H1 (cell line): ENCODE measurements around the gene BNIP2. TPM values are rescaled to one million over a fixed set of nuclear protein-coding genes. Genes with fewer than 3 reads are reported as not detected.

ENCODE experiments used
- CTCF ChIA-PET: fragments of 300-600 bp; sonication (Branson Sonifier 250); formaldehyde crosslinking; loops from one replicate; lab custom pipeline; 2021; ENCODE audit not compliant: partially characterized antibody; lab: Charles Lee
- POLR2A ChIA-PET: fragments of 300-600 bp; sonication (Branson Sonifier 250); formaldehyde crosslinking; loops from one replicate; lab custom pipeline; 2021; ENCODE audit warnings: inconsistent platforms; ENCODE audit not compliant: partially characterized antibody; lab: Charles Lee
- DNase-seq, 2 experiments: peaks; one replicate each; pipeline versions ENCODE4 v3.0.0 to v3.0.0-alpha.2; 2010 to 2022; ENCODE audit warnings: low spot score in 2 of 2, low read depth in 1 of 2, mixed read lengths in 1 of 2
- FAIRE-seq: peaks from 2 replicates; lab custom pipeline; 2011; peaks lifted over from hg19 to GRCh38; lab: Jason Lieb, UNC
- H2AFZ ChIP-seq: 2 replicates; pipeline ENCODE4 v1.8.1; 2012; ENCODE audit warnings: low read length, inconsistent platforms
- H2AK5ac ChIP-seq: 2 replicates; pipeline ENCODE4 v1.6.1; 2013; ENCODE audit warnings: low read depth, low read length
- H2BK120ac ChIP-seq: replicated peaks from 2 replicates; pipeline ENCODE3; 2013; ENCODE audit warnings: low read depth, low read length, inconsistent platforms
- H2BK12ac ChIP-seq: 2 replicates; pipeline ENCODE4 v1.6.1; 2013; ENCODE audit warnings: low read depth, low read length
- H2BK15ac ChIP-seq: 2 replicates; pipeline ENCODE4 v1.6.1; 2013; ENCODE audit warnings: low read length
- H2BK20ac ChIP-seq: 2 replicates; pipeline ENCODE4 v1.6.1; 2013; ENCODE audit warnings: low read length
- H2BK5ac ChIP-seq: 2 replicates; pipeline ENCODE4 v1.6.1; 2013; ENCODE audit warnings: low read depth, low read length
- H3K14ac ChIP-seq: 2 replicates; pipeline ENCODE4 v1.6.1; 2013; ENCODE audit warnings: inconsistent platforms; ENCODE audit not compliant: insufficient read length
- H3K18ac ChIP-seq: 2 replicates; pipeline ENCODE4 v1.6.1; 2013; ENCODE audit warnings: low read length; ENCODE audit errors: extremely low read depth
- H3K23ac ChIP-seq: 2 replicates; pipeline ENCODE4 v1.6.1; 2013; ENCODE audit warnings: inconsistent platforms; ENCODE audit not compliant: insufficient read length
- H3K23me2 ChIP-seq: 2 replicates; pipeline ENCODE4 v1.6.1; 2013; ENCODE audit warnings: low read depth, low read length
- H3K27ac ChIP-seq: 2 replicates; pipeline ENCODE4 v1.6.1; 2011; ENCODE audit warnings: low read depth, low read length, inconsistent platforms
- H3K27me3 ChIP-seq, 4 experiments: replicated peaks in 1 of 4; 1 replicate in 1 of 4; 2 replicates in 3 of 4; pipeline versions ENCODE4 v1.6.1 to v1.8.1; 2011 to 2013; ENCODE audit warnings: low read length in 3 of 4, mild to moderate bottlenecking in 3 of 4, inconsistent platforms in 2 of 4, mixed read lengths in 2 of 4, moderate library complexity in 1 of 4; ENCODE audit not compliant: control insufficient read depth in 3 of 4, insufficient read depth in 3 of 4; ENCODE audit errors: extremely low read depth in 1 of 4
- H3K36me3 ChIP-seq, 4 experiments: 2 replicates each; pipeline versions ENCODE4 v1.6.1 to v1.8.1; 2011 to 2013; ENCODE audit warnings: mild to moderate bottlenecking in 4 of 4, low read length in 3 of 4, moderate library complexity in 2 of 4, control low read depth in 1 of 4, inconsistent platforms in 1 of 4; ENCODE audit not compliant: insufficient read depth in 4 of 4, control insufficient read depth in 2 of 4
- H3K4ac ChIP-seq: replicated peaks from 2 replicates; pipeline ENCODE3; 2013; ENCODE audit warnings: low read length, low read depth, mixed read lengths, inconsistent platforms; ENCODE audit not compliant: insufficient read length
- H3K4me1 ChIP-seq, 4 experiments: replicated peaks in 1 of 4; 1 replicate in 1 of 4; 2 replicates in 3 of 4; pipeline versions ENCODE4 v1.6.1 to v1.8.1; 2011 to 2013; ENCODE audit warnings: low read length in 3 of 4, inconsistent platforms in 2 of 4, mixed read lengths in 1 of 4; ENCODE audit not compliant: insufficient read depth in 4 of 4, control insufficient read depth in 3 of 4
- H3K4me2 ChIP-seq, 2 experiments: 2 replicates each; pipeline versions ENCODE4 v1.6.1 to v1.8.1; 2011 to 2013; ENCODE audit warnings: low read depth in 2 of 2, low read length in 2 of 2, control low read depth in 1 of 2, inconsistent platforms in 1 of 2, mild to moderate bottlenecking in 1 of 2; ENCODE audit not compliant: insufficient read depth in 1 of 2
- H3K4me3 ChIP-seq, 4 experiments: fragments of 200-600, 300-600 bp in 1 of 4; sonication (generic), shearing (Covaris generic), sonication (Bioruptor Twin) in 1 of 4; 2 replicates each; pipeline versions ENCODE4 v1.5.1 to v1.8.1; 2011 to 2016; ENCODE audit warnings: low read length in 4 of 4, low read depth in 3 of 4, control low read depth in 2 of 4, inconsistent platforms in 2 of 4, mild to moderate bottlenecking in 2 of 4, mixed read lengths in 1 of 4, moderate library complexity in 1 of 4; ENCODE audit not compliant: insufficient read depth in 2 of 4; ENCODE audit errors: extremely low read depth in 1 of 4
- H3K56ac ChIP-seq: replicated peaks from 2 replicates; pipeline ENCODE3; 2013; ENCODE audit warnings: low read depth, mild to moderate bottlenecking, mixed read lengths, low read length, inconsistent platforms; ENCODE audit not compliant: insufficient read length
- H3K79me1 ChIP-seq: 2 replicates; pipeline ENCODE4 v1.6.1; 2013; ENCODE audit warnings: low read depth, low read length, control low read depth
- H3K79me2 ChIP-seq, 2 experiments: 2 replicates each; pipeline versions ENCODE4 v1.6.1 to v1.8.1; 2012 to 2013; ENCODE audit warnings: low read length in 2 of 2, mild to moderate bottlenecking in 2 of 2, inconsistent platforms in 1 of 2; ENCODE audit not compliant: insufficient read depth in 2 of 2, control insufficient read depth in 1 of 2
- H3K9ac ChIP-seq, 4 experiments: replicated peaks in 1 of 4; 1 replicate in 1 of 4; 2 replicates in 3 of 4; pipeline versions ENCODE4 v1.6.1 to v1.8.1; 2011 to 2013; ENCODE audit warnings: low read depth in 3 of 4, low read length in 3 of 4, control low read depth in 2 of 4, mild to moderate bottlenecking in 2 of 4, moderate library complexity in 2 of 4, inconsistent platforms in 1 of 4; ENCODE audit errors: extremely low read depth in 1 of 4
- H3K9me3 ChIP-seq, 2 experiments: 2 replicates each; pipeline versions ENCODE4 v1.6.1 to v1.8.1; 2012 to 2013; ENCODE audit warnings: mild to moderate bottlenecking in 2 of 2, moderate library complexity in 2 of 2, control low read depth in 1 of 2, inconsistent platforms in 1 of 2, low read depth in 1 of 2, low read length in 1 of 2, mixed read lengths in 1 of 2; ENCODE audit not compliant: insufficient read depth in 2 of 2
- H4K20me1 ChIP-seq, 2 experiments: replicated peaks in 1 of 2; 2 replicates each; pipeline versions ENCODE3 to v1.8.1; 2011 to 2013; ENCODE audit warnings: inconsistent platforms in 2 of 2, low read length in 2 of 2, mild to moderate bottlenecking in 1 of 2; ENCODE audit not compliant: insufficient read depth in 2 of 2, control insufficient read depth in 1 of 2
- H4K5ac ChIP-seq: 2 replicates; pipeline ENCODE4 v1.6.1; 2013; ENCODE audit warnings: low read length, low read depth, mixed read lengths, inconsistent platforms; ENCODE audit not compliant: insufficient read length
- H4K8ac ChIP-seq: 2 replicates; pipeline ENCODE4 v1.8.0; 2013; ENCODE audit warnings: mild to moderate bottlenecking, moderate library complexity, low read length, inconsistent platforms; ENCODE audit not compliant: insufficient read depth; ENCODE audit errors: extremely low read depth
- H4K91ac ChIP-seq: replicated peaks from 2 replicates; pipeline ENCODE3; 2013; ENCODE audit warnings: low read length, mixed read lengths, inconsistent platforms; ENCODE audit not compliant: insufficient read length
- BRCA1 ChIP-seq: IDR thresholded peaks from 2 replicates; pipeline ENCODE4 v1.6.1; 2012; ENCODE audit warnings: low read depth, low read length, improper control_type of control experiment
- CBX5 ChIP-seq: fragments of 300-800, 300-1000 bp; sonication (generic); IDR thresholded peaks from 2 replicates; pipeline ENCODE4 v1.7.1; 2016; ENCODE audit warnings: antibody characterized with exemption, low read length, low read depth
- FOSL1 ChIP-seq: IDR thresholded peaks from 2 replicates; pipeline ENCODE4 v1.6.1; 2011; ENCODE audit warnings: mild to moderate bottlenecking, low read depth, low read length, moderate library complexity; ENCODE audit not compliant: insufficient read depth
- MAFK ChIP-seq: IDR thresholded peaks from 2 replicates; pipeline ENCODE4 v1.6.1; 2012; ENCODE audit warnings: low read depth, mild to moderate bottlenecking, improper control_type of control experiment, low read length
- SIX5 ChIP-seq: IDR thresholded peaks from 2 replicates; pipeline ENCODE4 v1.6.1; 2011; ENCODE audit warnings: mild to moderate bottlenecking, low read depth, low read length
- SRF ChIP-seq: IDR thresholded peaks from 2 replicates; pipeline ENCODE4 v1.6.1; 2011; ENCODE audit warnings: mild to moderate bottlenecking, low read depth, low read length, moderate library complexity
- SUZ12 ChIP-seq: fragments of 200-600 bp; sonication (generic); IDR thresholded peaks from 2 replicates; pipeline ENCODE4 v1.6.1; 2012; ENCODE audit warnings: mild to moderate bottlenecking, inconsistent platforms, low read length, moderate library complexity, mixed read lengths
- ZNF274 ChIP-seq: IDR thresholded peaks from 2 replicates; pipeline ENCODE4 v1.7.0; 2012; ENCODE audit warnings: low read length, borderline replicate concordance; ENCODE audit errors: extremely low read depth
- WGBS, 2 experiments: shearing (Covaris generic) in 1 of 2; methylation state at CpG; one replicate each; pipeline versions ENCODE4 v1.1.6 to v1.1.7; 2013 to 2015; ENCODE audit warnings: low lambda C conversion rate in 2 of 2, mixed read lengths in 2 of 2, inconsistent platforms in 1 of 2, low coverage in 1 of 2, missing lambda C conversion rate in 1 of 2; ENCODE audit not compliant: insufficient replicate concordance in 2 of 2, insufficient coverage in 1 of 2, insufficient read length in 1 of 2; ENCODE audit errors: extremely low coverage in 1 of 2, missing lambda C conversion rate in 1 of 2; 5-methylcytosine and 5-hydroxymethylcytosine counted together
- polyA plus RNA-seq, 7 experiments: library from polyadenylated mRNA; depleted of rRNA in 3 of 7; stranded (reverse) in 5 of 7; unstranded in 2 of 7; fragments of >200 nt in 5 of 7; fragments of 200-250 nt in 2 of 7; gene quantifications; 1 replicate in 5 of 7; 2 replicates in 1 of 7; 4 replicates in 1 of 7; pipeline versions ENCODE4 v1.2.1 to v1.2.3, GENCODE V29; 2011 to 2013; ENCODE audit warnings: missing spikeins in 2 of 7, mixed read lengths in 2 of 7
- total RNA-seq: library from RNA; stranded (reverse); fragmentation: NEBNext Ultra II Directional; extraction: Animal tissue kit (Norgen Biotek cat#: 25700); gene quantifications from 2 replicates; pipeline ENCODE4 v1.2.1, GENCODE V29; 2021
- TF ChIP-seq, protein P1 (sequence below): IDR thresholded peaks from 2 replicates; pipeline ENCODE4 v1.6.1; 2012; ENCODE audit warnings: low read length, inconsistent platforms
- TF ChIP-seq, protein P2 (sequence below), 3 experiments: IDR thresholded peaks; 1 replicate in 2 of 3; 2 replicates in 1 of 3; pipeline versions ENCODE4 v1.5.1 to v1.6.1; 2011; ENCODE audit warnings: low read length in 3 of 3, mild to moderate bottlenecking in 3 of 3, inconsistent platforms in 2 of 3, low read depth in 1 of 3, moderate library complexity in 1 of 3; ENCODE audit not compliant: insufficient read depth in 1 of 3; ENCODE audit errors: control extremely low read depth in 1 of 3

Gene BNIP2
- total and polyA plus RNA-seq, 2 of the 8 experiments (the other 6 are each of a cell fraction or from before 2014, with no cell fraction given) = 11.8 to 40.6 TPM

DNA sequence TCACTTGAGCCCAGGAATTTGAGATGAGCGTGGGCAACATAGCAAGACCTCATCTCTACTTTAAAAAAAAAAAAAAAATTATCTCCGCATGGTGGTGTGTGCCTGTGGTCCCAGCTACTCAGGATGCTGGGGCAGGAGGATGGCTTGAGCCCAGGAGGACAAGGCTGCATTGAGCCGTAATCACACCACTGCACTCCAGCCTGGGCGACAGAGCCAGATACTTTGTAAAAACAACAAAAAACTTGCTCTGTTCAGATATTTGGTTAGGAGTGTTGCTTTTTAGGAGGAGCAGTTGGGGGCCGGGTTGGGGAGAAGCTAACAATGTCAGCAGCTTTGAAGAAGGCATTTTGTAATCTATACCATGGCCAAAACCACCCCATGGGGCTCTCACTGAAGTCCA lies 73.5 kb downstream of the BNIP2 start:
- no peaks in the 10 kb centered on the region for H4K20me1 ChIP-seq
- DNase-seq (no peak), FAIRE-seq (no peak)
- H3K14ac ChIP-seq = no peak overlapping the region
- no peaks in the 10 kb centered on the region for H3K36me3 ChIP-seq
- H3K23me2 ChIP-seq = no peaks in the 10 kb centered on the region
- H2BK20ac ChIP-seq = no peak overlapping the region
- no peak overlapping the region for H4K8ac ChIP-seq
- no peak overlapping the region for H3K56ac ChIP-seq
- no peak overlapping the region for H3K18ac ChIP-seq
- no peak overlapping the region for H2AFZ ChIP-seq
- 95% methylated on average over 5 of the region's 5 CpGs; no CpG with 5 or more reads in 1 of the 2 experiments for WGBS, 2 experiments
- H3K4me1 ChIP-seq = no peaks in the 10 kb centered on the region
- no peak overlapping the region for H3K9ac ChIP-seq
- H3K79me1 ChIP-seq = no peaks in the 10 kb centered on the region
- H2BK15ac ChIP-seq = no peak overlapping the region
- H4K91ac ChIP-seq = no peak overlapping the region
- CTCF ChIA-PET = interaction anchor here (1.4 to 6.6 kb wide), 4 partner anchors 17 to 87 kb away, joined by 4 to 39 read pairs (median 10); no protein-coding TSS in a partner anchor
- H3K4me3 ChIP-seq = no peak overlapping the region
- POLR2A ChIA-PET = no interaction called here
- no peaks in the 10 kb centered on the region for H3K27me3 ChIP-seq
- H3K79me2 ChIP-seq = no peaks in the 10 kb centered on the region
- H3K4me2 ChIP-seq = no peak overlapping the region
- no peak overlapping the region for H4K5ac ChIP-seq
- no peaks in the 10 kb centered on the region for H3K9me3 ChIP-seq
- H2BK5ac ChIP-seq = no peak overlapping the region
- H3K4ac ChIP-seq = no peak overlapping the region
- H2BK12ac ChIP-seq = no peak overlapping the region
- H3K23ac ChIP-seq = no peak overlapping the region
- no peak overlapping the region for H2BK120ac ChIP-seq
- H3K27ac ChIP-seq = no peak overlapping the region
- no peak overlapping the region for H2AK5ac ChIP-seq
- TF ChIP-seq MAFK = no peak
- TF ChIP-seq, protein P1, sequence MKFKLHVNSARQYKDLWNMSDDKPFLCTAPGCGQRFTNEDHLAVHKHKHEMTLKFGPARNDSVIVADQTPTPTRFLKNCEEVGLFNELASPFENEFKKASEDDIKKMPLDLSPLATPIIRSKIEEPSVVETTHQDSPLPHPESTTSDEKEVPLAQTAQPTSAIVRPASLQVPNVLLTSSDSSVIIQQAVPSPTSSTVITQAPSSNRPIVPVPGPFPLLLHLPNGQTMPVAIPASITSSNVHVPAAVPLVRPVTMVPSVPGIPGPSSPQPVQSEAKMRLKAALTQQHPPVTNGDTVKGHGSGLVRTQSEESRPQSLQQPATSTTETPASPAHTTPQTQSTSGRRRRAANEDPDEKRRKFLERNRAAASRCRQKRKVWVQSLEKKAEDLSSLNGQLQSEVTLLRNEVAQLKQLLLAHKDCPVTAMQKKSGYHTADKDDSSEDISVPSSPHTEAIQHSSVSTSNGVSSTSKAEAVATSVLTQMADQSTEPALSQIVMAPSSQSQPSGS = no peak
- TF ChIP-seq BRCA1 = no peak
- no peak for TF ChIP-seq SIX5
- no peak for TF ChIP-seq ZNF274
- TF ChIP-seq CBX5 = no peak
- TF ChIP-seq SRF = no peak
- TF ChIP-seq FOSL1 = no peak
- TF ChIP-seq, protein P2, sequence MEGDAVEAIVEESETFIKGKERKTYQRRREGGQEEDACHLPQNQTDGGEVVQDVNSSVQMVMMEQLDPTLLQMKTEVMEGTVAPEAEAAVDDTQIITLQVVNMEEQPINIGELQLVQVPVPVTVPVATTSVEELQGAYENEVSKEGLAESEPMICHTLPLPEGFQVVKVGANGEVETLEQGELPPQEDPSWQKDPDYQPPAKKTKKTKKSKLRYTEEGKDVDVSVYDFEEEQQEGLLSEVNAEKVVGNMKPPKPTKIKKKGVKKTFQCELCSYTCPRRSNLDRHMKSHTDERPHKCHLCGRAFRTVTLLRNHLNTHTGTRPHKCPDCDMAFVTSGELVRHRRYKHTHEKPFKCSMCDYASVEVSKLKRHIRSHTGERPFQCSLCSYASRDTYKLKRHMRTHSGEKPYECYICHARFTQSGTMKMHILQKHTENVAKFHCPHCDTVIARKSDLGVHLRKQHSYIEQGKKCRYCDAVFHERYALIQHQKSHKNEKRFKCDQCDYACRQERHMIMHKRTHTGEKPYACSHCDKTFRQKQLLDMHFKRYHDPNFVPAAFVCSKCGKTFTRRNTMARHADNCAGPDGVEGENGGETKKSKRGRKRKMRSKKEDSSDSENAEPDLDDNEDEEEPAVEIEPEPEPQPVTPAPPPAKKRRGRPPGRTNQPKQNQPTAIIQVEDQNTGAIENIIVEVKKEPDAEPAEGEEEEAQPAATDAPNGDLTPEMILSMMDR (IDR thresholded peaks at IDR 0.05; ENCODE audit: control extremely low read depth in 1 of 3, insufficient read depth in 1 of 3, low read depth in 1 of 3, low read length in 3 of 3) = no peak
- no peak for TF ChIP-seq SUZ12
